ENCODE data around the gene FAM114A1.
A peak's percentile ranks its signal among the peaks of the same experiment; 100 is the strongest.

FAM114A1 gene

DNA sequence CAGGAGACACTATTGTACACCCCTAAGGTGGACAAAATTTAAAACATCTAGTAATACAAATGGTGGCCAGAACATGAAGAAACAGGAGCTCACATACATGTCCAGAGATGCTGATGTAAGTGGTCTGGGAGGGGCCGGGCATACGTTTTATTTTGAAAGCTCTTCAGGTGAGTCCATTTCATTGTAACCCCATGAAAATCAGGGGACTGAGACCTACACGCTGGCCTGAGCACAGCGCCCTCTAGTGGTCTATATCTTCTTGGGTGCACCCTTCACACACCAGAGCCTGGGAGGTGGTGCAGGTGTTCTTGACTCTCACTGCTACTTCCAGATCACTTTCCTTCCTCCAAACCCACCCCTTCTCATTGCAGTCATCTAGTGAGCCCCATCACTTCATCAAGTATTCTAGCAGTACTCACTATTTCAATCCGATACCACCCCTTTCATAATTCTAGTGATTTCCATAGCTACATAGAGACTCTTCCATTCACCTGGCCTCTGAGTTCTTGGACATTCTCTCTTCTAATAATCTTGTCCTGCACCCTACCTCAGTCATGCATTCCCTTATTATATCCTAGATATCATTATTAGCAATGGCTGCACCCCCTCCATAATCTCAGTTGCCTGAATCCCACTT, 6.7 kb upstream of the FAM114A1 start:
- Histone ChIP-seq H3K27me3 (ENCODE audit: control insufficient read depth, insufficient read depth, low read length) (no peaks in the 10 kb centered on the region), H3K9me3 (ENCODE audit: control insufficient read depth, low read length) (no peaks in the 10 kb centered on the region), H3K4me1 (no peaks in the 10 kb centered on the region), H3K9ac (no peak overlapping the region), H3K4me2 (ENCODE audit: low read length) (no peak overlapping the region), H3K79me2 (no peaks in the 10 kb centered on the region), H2AFZ (no peak overlapping the region), H3K4me3 (ENCODE audit: low read depth, low read length) (no peak overlapping the region), H3K27ac (no peak overlapping the region), H3K36me3 (ENCODE audit: control insufficient read depth, insufficient read depth, low read length) (no peaks in the 10 kb centered on the region)
- TF ChIP-seq, protein P1, sequence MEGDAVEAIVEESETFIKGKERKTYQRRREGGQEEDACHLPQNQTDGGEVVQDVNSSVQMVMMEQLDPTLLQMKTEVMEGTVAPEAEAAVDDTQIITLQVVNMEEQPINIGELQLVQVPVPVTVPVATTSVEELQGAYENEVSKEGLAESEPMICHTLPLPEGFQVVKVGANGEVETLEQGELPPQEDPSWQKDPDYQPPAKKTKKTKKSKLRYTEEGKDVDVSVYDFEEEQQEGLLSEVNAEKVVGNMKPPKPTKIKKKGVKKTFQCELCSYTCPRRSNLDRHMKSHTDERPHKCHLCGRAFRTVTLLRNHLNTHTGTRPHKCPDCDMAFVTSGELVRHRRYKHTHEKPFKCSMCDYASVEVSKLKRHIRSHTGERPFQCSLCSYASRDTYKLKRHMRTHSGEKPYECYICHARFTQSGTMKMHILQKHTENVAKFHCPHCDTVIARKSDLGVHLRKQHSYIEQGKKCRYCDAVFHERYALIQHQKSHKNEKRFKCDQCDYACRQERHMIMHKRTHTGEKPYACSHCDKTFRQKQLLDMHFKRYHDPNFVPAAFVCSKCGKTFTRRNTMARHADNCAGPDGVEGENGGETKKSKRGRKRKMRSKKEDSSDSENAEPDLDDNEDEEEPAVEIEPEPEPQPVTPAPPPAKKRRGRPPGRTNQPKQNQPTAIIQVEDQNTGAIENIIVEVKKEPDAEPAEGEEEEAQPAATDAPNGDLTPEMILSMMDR (IDR thresholded peaks at IDR 0.05), result peak; percentile 27

DNA sequence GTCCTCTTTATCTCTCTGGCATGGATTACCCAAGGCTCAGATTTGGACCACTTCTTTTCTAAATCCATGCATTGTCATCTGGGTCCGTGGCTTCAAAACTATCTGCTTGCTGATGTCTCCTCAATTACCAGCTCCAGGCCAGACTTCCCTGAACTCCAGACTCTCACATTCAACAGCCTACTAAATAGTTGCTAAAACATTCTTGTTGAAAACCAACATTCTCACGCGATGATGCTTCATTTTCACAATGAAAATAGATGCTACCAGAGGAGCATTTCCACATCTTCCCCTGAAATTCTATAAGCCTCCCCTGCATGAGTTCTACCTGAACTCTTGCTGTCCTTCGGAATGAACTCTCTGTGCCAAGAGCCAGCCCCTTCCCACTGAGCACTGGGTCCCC, 5.8 kb upstream of the FAM114A1 start:
- no peaks in the 10 kb centered on the region for H3K27me3 ChIP-seq (ENCODE audit: control insufficient read depth, insufficient read depth, low read length)
- no peaks in the 10 kb centered on the region for H3K4me1 ChIP-seq
- H3K79me2 ChIP-seq, result no peaks in the 10 kb centered on the region
- no peaks in the 10 kb centered on the region for H3K36me3 ChIP-seq (ENCODE audit: control insufficient read depth, insufficient read depth, low read length)
- H3K4me2 ChIP-seq (ENCODE audit: low read length), result no peak overlapping the region
- H2AFZ ChIP-seq, result no peak overlapping the region
- no peak overlapping the region for H3K9ac ChIP-seq
- no peaks in the 10 kb centered on the region for H3K9me3 ChIP-seq (ENCODE audit: control insufficient read depth, low read length)
- no peak overlapping the region for H3K4me3 ChIP-seq (ENCODE audit: low read depth, low read length)
- H3K27ac ChIP-seq, result no peak overlapping the region
- TF ChIP-seq, protein P1 (IDR thresholded peaks at IDR 0.05), result no peak

- Histone ChIP-seq H3K4me2 (ENCODE audit: low read length) (no peak overlapping the region), H3K79me2 (no peaks in the 10 kb centered on the region), H3K9ac (no peak overlapping the region), H3K36me3 (ENCODE audit: control insufficient read depth, insufficient read depth, low read length) (no peaks in the 10 kb centered on the region), H3K4me3 (ENCODE audit: low read depth, low read length) (no peak overlapping the region), H3K27ac (no peak overlapping the region), H2AFZ (no peak overlapping the region), H3K9me3 (ENCODE audit: control insufficient read depth, low read length) (no peaks in the 10 kb centered on the region), H3K4me1 (peaks cover 2% of the 10 kb centered on the region), H3K27me3 (ENCODE audit: control insufficient read depth, insufficient read depth, low read length) (no peaks in the 10 kb centered on the region)
- TF ChIP-seq, protein P1 (IDR thresholded peaks at IDR 0.05), result no peak
Measured at GRCh38 chr4:38865445-38865844, 2.2 kb upstream of the FAM114A1 start.

- H3K9me3 ChIP-seq (ENCODE audit: control insufficient read depth, low read length), result no peaks in the 10 kb centered on the region
- H3K4me2 ChIP-seq (ENCODE audit: low read length), result peak overlapping the region; percentile 32
- peak overlapping the region; percentile 67 for H3K27ac ChIP-seq
- H2AFZ ChIP-seq, result peak overlapping the region; percentile 80
- H3K36me3 ChIP-seq (ENCODE audit: control insufficient read depth, insufficient read depth, low read length), result no peaks in the 10 kb centered on the region
- H3K9ac ChIP-seq, result no peak overlapping the region
- no peaks in the 10 kb centered on the region for H3K79me2 ChIP-seq
- H3K4me1 ChIP-seq, result peaks cover 2% of the 10 kb centered on the region
- peak overlapping the region; percentile 31 for H3K4me3 ChIP-seq (ENCODE audit: low read depth, low read length)
- TF ChIP-seq, protein P1 (IDR thresholded peaks at IDR 0.05), result no peak
- H3K27me3 ChIP-seq (ENCODE audit: control insufficient read depth, insufficient read depth, low read length), result no peaks in the 10 kb centered on the region
Measured at GRCh38 chr4:38866973-38867477, 581 bp upstream of the FAM114A1 start.
